Pancreas (tissue), 10 donors: Measurements from ENCODE around the gene CIC. TPM values are rescaled to one million over a fixed set of nuclear protein-coding genes. Genes with fewer than 3 reads are reported as not detected.
A peak's percentile ranks its signal among the peaks of the same experiment; 100 is the strongest.

Experiments
- ATAC-seq, 4 donors: fragments of 200-7000 bp; cut with Tn5 transposase; one replicate each; pipeline versions ENCODE4 v1.8.0 to v1.9.1; 2020; ENCODE audit warnings: mild to moderate bottlenecking in 4 of 4, moderate library complexity in 4 of 4
- DNase-seq, 6 donors: peaks; one replicate each; pipeline ENCODE4 v3.0.0-alpha.2; 2020
- FAIRE-seq: peaks from 2 replicates; lab custom pipeline; 2012; peaks lifted over from hg19 to GRCh38; lab: Jason Lieb, UNC
- H3K27ac ChIP-seq, 4 donors: fragments of 200-600 bp; sonication (generic); 1 replicate in 3 of 4; 2 replicates in 1 of 4; pipeline versions ENCODE4 v1.5.0 to v1.8.0; 2020
- H3K27me3 ChIP-seq, 4 donors: fragments of 200-600 bp; one replicate each; pipeline ENCODE4 v1.8.0; 2021
- H3K36me3 ChIP-seq, 3 donors: fragments of 200-600 bp; sonication (generic) in 1 of 3; one replicate each; pipeline versions ENCODE4 v1.5.0 to v1.8.0; 2020 to 2021
- H3K4me1 ChIP-seq, 3 donors: fragments of 200-600 bp; one replicate each; pipeline ENCODE4 v1.8.0; 2021
- H3K4me3 ChIP-seq, 4 donors: fragments of 200-600 bp; sonication (generic) in 2 of 4; one replicate each; pipeline versions ENCODE4 v1.5.0 to v1.8.0; 2020 to 2021
- H3K9me3 ChIP-seq, 4 donors: fragments of 200-600 bp; one replicate each; pipeline ENCODE4 v1.8.0; 2021
- CTCF ChIP-seq, 4 donors: fragments of 200-600 bp; sonication (generic) in 3 of 4; IDR thresholded peaks; one replicate each; pipeline versions ENCODE4 v1.5.0 to v1.8.0; 2021; ENCODE audit warnings: antibody characterized with exemption in 4 of 4
- WGBS, 2 donors: extraction: QIAGEN DNeasy Blood & Tissue Kit; methylation state at CpG; one replicate each; pipeline ENCODE4 v1.1.7; 2013; 5-methylcytosine and 5-hydroxymethylcytosine counted together
- intact Hi-C, 3 donors: fragments of 100-400 bp; cut with DNase I; formaldehyde crosslinking; loops; one replicate each; pipeline versions ENCODE4 v1.11.1 to v1.14.2; 2022
- polyA plus RNA-seq, 2 donors: library from polyadenylated mRNA; stranded (reverse); fragments of 200-250 nt; gene quantifications; one replicate each; pipeline ENCODE4 v1.2.3, GENCODE V29; 2013
- total RNA-seq, 6 donors: library from RNA; stranded (reverse); fragmentation: NEBNext Ultra II Directional in 4 of 6; extraction: Animal tissue kit (Norgen Biotek cat#: 25700) in 4 of 6; gene quantifications; one replicate each; pipeline versions ENCODE4 v1.2.1 to v1.2.4, GENCODE V29; 2021 to 2023
- donor health status: healthy with polysubstance abuse.
- donor health status: DM: no; HTN: no; CAD: no; lungs with moderate emphysema.
- donor health status: DM: no; HTN: no; CAD: no.
- donor health status: control.
- donor health status: control.
- donor health status: Bipolar disorder and iron deficiency.
- donor health status: DM: yes; HTN: yes; CAD: no.
- donor health status: DM: no; HTN: no; CAD: no.
- donor health status: DM: no; HTN: no; CAD: no.
- donor health status: DM: yes; HTN: yes; CAD: no.

Gene CIC
- total RNA-seq (10 to 100 TPM; 27.7 to 37.6 (median 32.0) TPM), polyA plus RNA-seq (10 to 100 TPM; 47.1 to 65.0 TPM)

DNA sequence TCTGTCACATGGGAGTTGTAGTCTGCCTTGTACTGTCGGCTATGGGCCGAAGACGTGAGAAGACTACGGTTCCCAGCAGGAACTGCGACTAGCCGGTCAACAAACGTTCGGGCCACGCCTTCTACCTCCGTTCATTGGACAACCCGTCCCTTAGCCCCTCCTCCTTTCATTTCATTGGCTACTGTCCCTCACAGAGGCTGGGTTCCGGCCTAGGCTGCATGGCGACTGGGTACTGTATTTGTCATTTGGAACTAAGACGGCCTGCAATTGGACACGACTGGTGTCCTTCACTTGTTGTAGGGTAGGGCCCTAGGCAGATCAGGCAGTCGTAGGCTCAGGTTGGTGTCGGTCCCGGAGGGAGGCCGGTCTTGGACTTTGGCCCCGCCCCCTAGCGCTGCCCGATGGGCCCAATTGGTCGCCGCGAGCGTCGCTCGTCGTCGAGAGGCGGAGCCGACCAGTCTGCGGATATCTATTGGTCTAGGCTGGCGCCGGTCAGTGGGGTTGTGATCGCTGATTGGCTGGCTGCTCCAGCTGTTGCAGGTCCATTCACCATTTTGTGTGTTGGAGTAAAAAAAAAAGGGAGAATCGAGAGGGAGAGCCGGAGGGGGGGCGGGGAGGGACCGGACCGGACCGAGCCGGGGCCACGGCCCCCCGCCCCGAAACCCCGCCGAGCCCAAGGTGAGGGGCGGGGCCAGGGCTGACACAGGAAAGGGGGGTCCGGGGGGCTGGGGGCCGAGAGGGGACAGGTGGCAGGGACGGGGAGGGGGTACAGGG, at the start of gene CIC:
CIC (plus strand) TSS at position 549 of the 774 bp plus-strand sequence. CDS start 2,532 bp downstream, outside the sequence.
- Histone ChIP-seq H3K4me1 (peaks cover 0 to 10% (median 8%) of the 10 kb centered on the region in 3 donors), H3K27ac (peak within 1 kb of the TSS; percentile 100), H3K9me3 (no peaks in the 10 kb centered on the region), H3K4me3 (peak within 1 kb of the TSS; percentile 30 to 57 (median 46)), H3K27me3 (no peaks in the 10 kb centered on the region), H3K36me3 (peaks cover 0 to 18% (median 8%) of the 10 kb centered on the region in 3 donors)
- FAIRE-seq, result peak; percentile 98
- peak; percentile 98 to 100 (median 100) for DNase-seq
- intact Hi-C loops, result no loop called here
- 1% methylated on average over 51 to 52 of the region's 52 CpGs for WGBS, 2 donors
- TF ChIP-seq CTCF (IDR thresholded peaks at IDR 0.05), result no peak
- ATAC-seq, result peak; percentile 75 to 86 (median 82)

GRCh38 chr19:42219812-42220750, 49.0 kb upstream of the CIC start, which contains the start of gene ZNF526:
Gene ZNF526, plus strand, starts transcription at chr19:42220312. Its CDS starts 4,092 bp downstream, at chr19:42224404.
- ATAC-seq, result peak; percentile 79 to 89 (median 85)
- Histone ChIP-seq H3K27me3 (no peaks in the 10 kb centered on the region), H3K9me3 (no peaks in the 10 kb centered on the region), H3K4me1 (peaks cover 5 to 35% (median 14%) of the 10 kb centered on the region in 3 donors), H3K4me3 (peak within 1 kb of the TSS; percentile 54 to 89 (median 80)), H3K27ac (peak within 1 kb of the TSS; percentile 20 to 80 (median 61)), H3K36me3 (peaks cover 2 to 9% (median 8%) of the 10 kb centered on the region in 3 donors)
- intact Hi-C loops, result no loop called here
- no peak for TF ChIP-seq CTCF (IDR thresholded peaks at IDR 0.05)
- FAIRE-seq, result peak; percentile 68
- peak; percentile 95 to 99 (median 96) for DNase-seq
- 0 to 1% methylated on average over 52 to 53 of the region's 53 CpGs for WGBS, 2 donors

DNA sequence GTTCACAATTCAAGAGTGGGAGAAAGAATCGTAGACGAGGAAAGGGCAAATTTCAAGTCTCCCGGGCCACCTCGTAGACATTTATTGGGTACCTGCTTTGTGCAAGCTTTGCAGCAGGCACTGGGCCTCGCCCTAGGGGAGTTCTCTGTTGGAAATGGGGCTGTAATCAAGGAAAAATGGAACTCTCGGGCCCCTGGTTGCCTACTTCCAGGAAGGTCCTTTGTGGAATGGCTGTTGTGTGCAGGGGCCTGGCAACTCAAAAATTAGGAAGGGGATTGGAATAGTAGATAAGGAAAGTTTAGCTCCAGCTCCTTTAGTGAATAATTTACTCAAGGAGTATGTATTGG, 48.3 kb upstream of the CIC start:
- FAIRE-seq (no peak), ATAC-seq (no peak), DNase-seq (no peak)
- Histone ChIP-seq H3K27me3 (no peaks in the 10 kb centered on the region), H3K27ac (peak overlapping the region in 2 of 4 donors; percentile 47 to 80), H3K4me3 (peak overlapping the region; percentile 54 to 89 (median 80)), H3K9me3 (no peaks in the 10 kb centered on the region), H3K36me3 (peaks cover 3 to 15% (median 14%) of the 10 kb centered on the region in 3 donors), H3K4me1 (peaks cover 5 to 29% (median 8%) of the 10 kb centered on the region in 3 donors)
- TF ChIP-seq CTCF (IDR thresholded peaks at IDR 0.05), result no peak
- intact Hi-C loops, result no loop called here
- WGBS, 2 donors, result 1 to 2% methylated on average over 6 of the region's 6 CpGs

GRCh38 chr19:42224940-42225717, 43.9 kb upstream of the CIC start:
- ATAC-seq, result no peak
- Histone ChIP-seq H3K36me3 (peaks cover 3 to 30% (median 22%) of the 10 kb centered on the region in 3 donors), H3K9me3 (no peaks in the 10 kb centered on the region), H3K27me3 (no peaks in the 10 kb centered on the region), H3K4me3 (no peak overlapping the region), H3K4me1 (peaks cover 0 to 8% (median 0%) of the 10 kb centered on the region in 3 donors), H3K27ac (no peak overlapping the region)
- WGBS, 2 donors, result 94% methylated on average over 37 of the region's 37 CpGs
- no peak for TF ChIP-seq CTCF (IDR thresholded peaks at IDR 0.05)
- intact Hi-C loops, result no loop called here
- no peak for DNase-seq
- FAIRE-seq, result no peak
